Endothelial cell of umbilical vein (primary cell): ENCODE measurements around the gene ZNF764. TPM values are rescaled to one million over a fixed set of nuclear protein-coding genes. Genes with fewer than 3 reads are reported as not detected.

Source experiments
- BruUV-seq: library from RNA; stranded (reverse); fragments of 400-500 nt; replicated peaks from 2 replicates; lab custom pipeline; 2021; lab: Mats Ljungman, UMichigan
- CTCF ChIA-PET: fragments of 300-600, 350-600 bp; sonication (Branson Sonifier 250); formaldehyde crosslinking; loops from one replicate; lab custom pipeline; 2021; ENCODE audit warnings: antibody characterized with exemption, inconsistent platforms; lab: Charles Lee
- POLR2A ChIA-PET: fragments of 300-600, 350-600 bp; sonication (Branson Sonifier 250); formaldehyde crosslinking; loops from one replicate; lab custom pipeline; 2021; ENCODE audit warnings: antibody characterized with exemption, inconsistent platforms; lab: Charles Lee
- DNase-seq: peaks from one replicate; pipeline ENCODE4 v3.0.0-alpha.2; 2011; ENCODE audit warnings: low read depth, low spot score
- FAIRE-seq: peaks from 2 replicates; lab custom pipeline; 2011; peaks lifted over from hg19 to GRCh38; lab: Jason Lieb, UNC
- H2AFZ ChIP-seq: 2 replicates; pipeline ENCODE4 v1.6.0; 2012; ENCODE audit warnings: low read depth, low read length, control low read depth, inconsistent platforms
- H3K27ac ChIP-seq: 2 replicates; pipeline ENCODE4 v1.5.1; 2011; ENCODE audit warnings: low read depth, mild to moderate bottlenecking, control low read depth, low read length, moderate library complexity; ENCODE audit not compliant: insufficient read depth
- H3K27me3 ChIP-seq, 2 experiments: 2 replicates each; pipeline versions ENCODE4 v1.6.0 to v1.6.1; 2011; ENCODE audit warnings: low read length in 2 of 2, mixed read lengths in 1 of 2; ENCODE audit not compliant: control insufficient read depth in 2 of 2, insufficient read depth in 2 of 2
- H3K36me3 ChIP-seq, 2 experiments: 2 replicates in 1 of 2; 3 replicates in 1 of 2; pipeline ENCODE4 v1.5.1; 2011; ENCODE audit warnings: low read length in 2 of 2, mild to moderate bottlenecking in 1 of 2, moderate library complexity in 1 of 2; ENCODE audit not compliant: control insufficient read depth in 2 of 2, insufficient read depth in 2 of 2; ENCODE audit errors: extremely low read depth in 1 of 2
- H3K4me1 ChIP-seq: 3 replicates; pipeline ENCODE4 v1.5.1; 2011; ENCODE audit warnings: mild to moderate bottlenecking, low read length; ENCODE audit not compliant: control insufficient read depth, insufficient read depth; ENCODE audit errors: extremely low read depth
- H3K4me2 ChIP-seq: 2 replicates; pipeline ENCODE4 v1.6.1; 2011; ENCODE audit warnings: low read length, control low read depth, mixed read lengths; ENCODE audit not compliant: insufficient read depth
- H3K4me3 ChIP-seq, 3 experiments: fragments of 200-600 bp in 1 of 3; sonication (generic), shearing (Covaris generic) in 1 of 3; replicated peaks in 1 of 3; 2 replicates each; pipeline ENCODE4 v1.5.1; 2011 to 2016; ENCODE audit warnings: control low read depth in 3 of 3, low read length in 3 of 3, mild to moderate bottlenecking in 2 of 3, inconsistent platforms in 1 of 3, low read depth in 1 of 3, moderate library complexity in 1 of 3; ENCODE audit not compliant: insufficient read depth in 1 of 3
- H3K79me2 ChIP-seq: 2 replicates; pipeline ENCODE4 v1.6.0; 2012; ENCODE audit warnings: low read length, inconsistent platforms; ENCODE audit not compliant: control insufficient read depth, insufficient read depth
- H3K9ac ChIP-seq: replicated peaks from 2 replicates; pipeline ENCODE3; 2011; ENCODE audit warnings: low read length, control low read depth; ENCODE audit not compliant: insufficient read depth; ENCODE audit errors: extremely low read depth
- H3K9me1 ChIP-seq: replicated peaks from 3 replicates; pipeline ENCODE4 v1.6.0; 2011; ENCODE audit warnings: mild to moderate bottlenecking, low read length; ENCODE audit not compliant: control insufficient read depth, insufficient read depth; ENCODE audit errors: extremely low read depth
- H3K9me3 ChIP-seq: replicated peaks from 2 replicates; pipeline ENCODE4 v1.5.1; 2012; ENCODE audit warnings: low read length, inconsistent platforms; ENCODE audit not compliant: control insufficient read depth, insufficient read depth
- H4K20me1 ChIP-seq: replicated peaks from 2 replicates; pipeline ENCODE3; 2011; ENCODE audit warnings: mild to moderate bottlenecking, low read length; ENCODE audit not compliant: control insufficient read depth, insufficient read depth; ENCODE audit errors: extremely low read depth
- EZH2 ChIP-seq: IDR thresholded peaks from 2 replicates; pipeline ENCODE4 v1.6.1; 2012; ENCODE audit warnings: borderline replicate concordance, low read depth, mild to moderate bottlenecking, moderate library complexity, low read length, inconsistent platforms; ENCODE audit not compliant: severe bottlenecking
- FOS ChIP-seq: IDR thresholded peaks from 2 replicates; pipeline ENCODE4 v1.6.1; 2011; ENCODE audit warnings: mild to moderate bottlenecking, low read length, moderate library complexity, borderline replicate concordance; ENCODE audit not compliant: insufficient read depth
- GATA2 ChIP-seq: IDR thresholded peaks from 2 replicates; pipeline ENCODE4 v1.7.0; 2011; ENCODE audit warnings: low read depth, mild to moderate bottlenecking, moderate library complexity, mixed read lengths, low read length; ENCODE audit not compliant: insufficient read length, insufficient read depth
- JUN ChIP-seq: IDR thresholded peaks from 2 replicates; pipeline ENCODE4 v1.6.1; 2011; ENCODE audit warnings: borderline replicate concordance, low read depth; ENCODE audit not compliant: insufficient read length, insufficient read depth
- MAX ChIP-seq: IDR thresholded peaks from 2 replicates; pipeline ENCODE4 v1.6.1; 2011; ENCODE audit not compliant: insufficient read depth, insufficient read length
- MYC ChIP-seq: IDR thresholded peaks from one replicate; pipeline ENCODE4 v1.6.1; 2011; ENCODE audit warnings: mild to moderate bottlenecking, low read depth, low read length
- POLR2A ChIP-seq: IDR thresholded peaks from 2 replicates; pipeline ENCODE4 v1.6.1; 2012; ENCODE audit warnings: low read depth, mild to moderate bottlenecking, control low read depth, low read length
- POLR2AphosphoS5 ChIP-seq: IDR thresholded peaks from 2 replicates; pipeline ENCODE4 v1.6.1; 2012; ENCODE audit warnings: low read depth, mild to moderate bottlenecking, control low read depth, low read length, moderate library complexity; ENCODE audit not compliant: insufficient read depth
- dilution Hi-C: fragments of 300-500 bp; cut with MboI; formaldehyde crosslinking; loops from one replicate; pipeline ENCODE4 v1.15.0; 2019; ENCODE audit warnings: low sequenced_read_pairs; ENCODE audit not compliant: extremely low pct_ligation_motif_present
- intact Hi-C: fragments of 100-400 bp; cut with micrococcal nuclease; formaldehyde crosslinking; loops from one replicate; pipeline ENCODE4 v1.10.0; 2022
- polyA plus RNA-seq, 4 experiments: library from polyadenylated mRNA; depleted of rRNA in 3 of 4; stranded (reverse) in 3 of 4; unstranded in 1 of 4; fragments of >200 nt; gene quantifications; 2 replicates each; pipeline versions ENCODE4 v1.2.1 to v1.2.3, GENCODE V29; 2011 to 2012; ENCODE audit warnings: missing spikeins in 1 of 4
- total RNA-seq: library from RNA; stranded (reverse); gene quantifications from 2 replicates; pipeline ENCODE4 v1.2.3, GENCODE V29; 2021
- TF ChIP-seq, protein P1 (sequence below), 2 donors: IDR thresholded peaks; 1 replicate in 1 of 2; 2 replicates in 1 of 2; pipeline ENCODE4 v1.5.1; 2011; ENCODE audit warnings: low read length in 2 of 2, mild to moderate bottlenecking in 2 of 2, moderate library complexity in 2 of 2, control low read depth in 1 of 2, inconsistent platforms in 1 of 2, low read depth in 1 of 2; ENCODE audit not compliant: insufficient read depth in 1 of 2; ENCODE audit errors: extremely low read depth in 1 of 2

Gene ZNF764
- total and polyA plus RNA-seq, 2 donors (not counting 3 experiments of a cell fraction or from before 2014, with no cell fraction given), result 5.0 to 12.1 TPM

GRCh38 chr16:30535106-30535776, 22.9 kb downstream of the ZNF764 start:
- peaks cover 14% of the 10 kb centered on the region for H3K4me1 ChIP-seq
- peak overlapping the region; percentile 76 for H3K27ac ChIP-seq
- peaks cover 0 to 2% of the 10 kb centered on the region in 2 experiments for H3K36me3 ChIP-seq
- DNase-seq (no peak), FAIRE-seq (no peak)
- H3K4me2 ChIP-seq, result peak overlapping the region; percentile 78
- peaks cover 2% of the 10 kb centered on the region for H3K79me2 ChIP-seq
- CTCF ChIA-PET, result interaction anchor here (0.6 to 2.8 kb wide), 31 partner anchors 8 to 159 kb away, joined by 3 to 30 read pairs (median 4); partner anchors contain the start of genes DCTPP1, ZNF688, ZNF689 and ZNF764
- H3K27me3 ChIP-seq, result no peaks in the 10 kb centered on the region
- peak overlapping the region; percentile 98 for H2AFZ ChIP-seq
- TF ChIP-seq MYC (no peak), GATA2 (no peak), EZH2 (no peak), FOS (no peak), MAX (no peak), POLR2AphosphoS5 (no peak), JUN (no peak), POLR2A (no peak)
- TF ChIP-seq, protein P1, sequence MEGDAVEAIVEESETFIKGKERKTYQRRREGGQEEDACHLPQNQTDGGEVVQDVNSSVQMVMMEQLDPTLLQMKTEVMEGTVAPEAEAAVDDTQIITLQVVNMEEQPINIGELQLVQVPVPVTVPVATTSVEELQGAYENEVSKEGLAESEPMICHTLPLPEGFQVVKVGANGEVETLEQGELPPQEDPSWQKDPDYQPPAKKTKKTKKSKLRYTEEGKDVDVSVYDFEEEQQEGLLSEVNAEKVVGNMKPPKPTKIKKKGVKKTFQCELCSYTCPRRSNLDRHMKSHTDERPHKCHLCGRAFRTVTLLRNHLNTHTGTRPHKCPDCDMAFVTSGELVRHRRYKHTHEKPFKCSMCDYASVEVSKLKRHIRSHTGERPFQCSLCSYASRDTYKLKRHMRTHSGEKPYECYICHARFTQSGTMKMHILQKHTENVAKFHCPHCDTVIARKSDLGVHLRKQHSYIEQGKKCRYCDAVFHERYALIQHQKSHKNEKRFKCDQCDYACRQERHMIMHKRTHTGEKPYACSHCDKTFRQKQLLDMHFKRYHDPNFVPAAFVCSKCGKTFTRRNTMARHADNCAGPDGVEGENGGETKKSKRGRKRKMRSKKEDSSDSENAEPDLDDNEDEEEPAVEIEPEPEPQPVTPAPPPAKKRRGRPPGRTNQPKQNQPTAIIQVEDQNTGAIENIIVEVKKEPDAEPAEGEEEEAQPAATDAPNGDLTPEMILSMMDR (IDR thresholded peaks at IDR 0.05; ENCODE audit: extremely low read depth in 1 of 2, insufficient read depth in 1 of 2, low read depth in 1 of 2, low read length in 2 of 2), result no peak
- dilution Hi-C loops (no loop called here), intact Hi-C loops (loop anchor here (1.0 to 2.0 kb wide), 2 partner anchors 23 to 90 kb away; partner anchors contain the start of genes SEPHS2 and ZNF764)
- no peaks in the 10 kb centered on the region for H3K9me1 ChIP-seq
- H4K20me1 ChIP-seq, result no peaks in the 10 kb centered on the region
- POLR2A ChIA-PET, result interaction anchor here (0.7 to 1.8 kb wide), 2 partner anchors 23 to 484 kb away, joined by 3 to 13 read pairs; partner anchors contain the start of gene ZNF764
- no peaks in the 10 kb centered on the region for H3K9me3 ChIP-seq
- BruUV-seq, result TSS peak; percentile 92
- H3K4me3 ChIP-seq, result peak overlapping the region; percentile 62 to 76 (median 67)
- H3K9ac ChIP-seq, result peak overlapping the region; percentile 90
